Activated naive CD4-positive, alpha-beta T cell treated with Interleukin-2 at 50 U/mL for 16 hours (primary cell): ENCODE data around the gene SUMO1.

Source experiments
- DNase-seq: peaks from one replicate; pipeline ENCODE4 v3.0.0-alpha.2; 2020

Gene SUMO1

DNA sequence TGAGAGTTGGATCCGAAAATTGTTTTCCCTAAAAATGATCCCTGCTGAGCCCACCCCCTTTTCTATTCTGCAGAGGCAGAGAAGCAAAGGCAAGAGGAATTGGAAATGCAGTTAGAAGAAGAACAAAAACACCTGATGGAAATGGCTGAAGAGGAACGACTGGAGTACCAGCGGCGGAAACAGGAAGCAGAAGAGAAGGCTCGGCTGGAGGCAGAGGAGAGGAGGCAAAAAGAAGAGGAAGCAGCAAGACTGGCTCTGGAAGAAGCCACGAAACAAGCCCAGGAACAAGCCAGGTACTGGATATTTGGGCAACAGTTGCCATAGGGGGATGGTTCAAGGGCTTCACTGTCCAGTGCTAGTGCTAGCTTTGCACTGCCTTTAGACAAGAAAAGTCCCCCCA, 41.7 kb downstream of the SUMO1 start:
- no peak for DNase-seq

DNA sequence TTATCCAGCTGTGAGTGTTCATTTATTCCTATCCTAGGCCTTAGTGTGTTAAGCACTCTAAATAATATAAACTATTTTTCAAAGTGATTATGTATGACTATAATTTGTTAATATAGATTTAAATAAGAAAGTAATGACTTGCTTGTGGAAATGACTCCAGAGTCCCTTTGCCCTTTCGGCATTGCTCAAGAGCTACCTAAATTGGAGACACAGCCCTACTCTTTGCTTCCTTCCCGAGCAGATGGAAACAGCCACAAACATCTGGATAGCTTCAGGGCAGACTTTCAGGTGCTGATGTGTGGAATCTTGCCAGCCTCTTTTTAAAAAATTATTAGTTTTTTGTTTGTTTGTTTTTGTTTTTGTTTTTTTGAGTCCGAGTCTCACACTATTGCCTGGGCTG, 44.0 kb downstream of the SUMO1 start:
- no peak for DNase-seq

DNA sequence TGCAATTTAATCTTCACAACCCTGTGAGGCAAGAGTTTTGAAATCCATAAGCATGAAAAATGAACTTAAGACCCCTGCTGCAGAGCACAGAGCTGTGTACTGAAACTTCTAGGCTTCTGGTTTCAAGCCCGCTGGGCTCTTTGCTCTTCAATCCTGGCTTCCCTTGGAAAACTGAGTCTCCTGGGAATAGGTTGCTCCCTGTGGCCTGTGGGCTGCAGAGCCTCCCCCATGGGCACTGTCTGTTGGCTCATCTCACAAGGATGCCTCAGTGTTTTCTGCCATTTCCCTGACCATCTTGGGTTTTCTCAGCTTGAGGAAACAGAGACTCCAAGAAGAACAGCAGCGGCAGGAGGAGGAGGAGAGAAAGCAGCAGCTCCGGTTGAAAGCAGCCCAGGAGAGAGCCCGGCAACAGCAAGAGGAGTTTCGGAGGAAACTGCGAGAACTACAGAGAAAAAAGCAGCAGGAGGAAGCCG, 44.5 kb downstream of the SUMO1 start:
- no peak for DNase-seq

DNA sequence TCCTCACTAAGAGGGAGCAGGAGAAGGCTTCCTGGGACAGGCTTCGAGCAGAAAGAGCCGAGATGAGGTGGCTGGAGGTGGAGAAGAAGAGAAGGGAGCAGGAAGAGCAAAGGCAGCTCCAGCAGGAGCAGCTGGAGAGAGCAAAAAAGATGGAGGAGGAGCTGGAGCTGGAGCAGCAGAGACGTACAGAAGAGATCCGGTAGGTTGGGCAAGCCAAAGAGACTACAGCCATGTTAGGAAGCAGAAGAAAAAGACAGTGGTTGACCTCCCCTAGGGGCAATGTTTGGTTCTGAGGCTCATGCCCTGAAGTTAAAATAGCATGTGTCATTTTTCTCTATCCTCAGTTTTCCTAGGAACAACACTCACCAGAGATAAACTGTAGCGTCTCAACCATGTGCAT, 45.1 kb downstream of the SUMO1 start:
- DNase-seq, result no peak

DNA sequence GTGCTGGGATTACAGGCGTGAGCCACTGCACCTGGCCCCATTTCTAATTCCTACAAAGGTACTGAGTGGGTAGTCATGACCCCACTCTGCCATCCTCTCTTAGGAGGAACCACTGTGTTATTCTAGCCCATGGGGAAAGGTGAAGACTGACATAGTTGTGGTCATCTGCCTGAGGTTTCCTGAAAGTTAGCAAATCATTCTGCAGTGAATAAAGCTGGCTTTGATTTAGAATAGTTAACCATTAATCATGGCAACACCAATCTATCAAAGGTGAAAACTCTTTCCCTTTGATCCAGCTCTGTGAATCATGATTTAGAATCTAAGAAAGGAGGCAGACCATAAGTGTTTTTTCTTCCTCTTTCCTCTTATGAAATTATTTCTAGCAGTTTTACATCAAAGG, 50.8 kb downstream of the SUMO1 start:
- DNase-seq, result no peak

DNA sequence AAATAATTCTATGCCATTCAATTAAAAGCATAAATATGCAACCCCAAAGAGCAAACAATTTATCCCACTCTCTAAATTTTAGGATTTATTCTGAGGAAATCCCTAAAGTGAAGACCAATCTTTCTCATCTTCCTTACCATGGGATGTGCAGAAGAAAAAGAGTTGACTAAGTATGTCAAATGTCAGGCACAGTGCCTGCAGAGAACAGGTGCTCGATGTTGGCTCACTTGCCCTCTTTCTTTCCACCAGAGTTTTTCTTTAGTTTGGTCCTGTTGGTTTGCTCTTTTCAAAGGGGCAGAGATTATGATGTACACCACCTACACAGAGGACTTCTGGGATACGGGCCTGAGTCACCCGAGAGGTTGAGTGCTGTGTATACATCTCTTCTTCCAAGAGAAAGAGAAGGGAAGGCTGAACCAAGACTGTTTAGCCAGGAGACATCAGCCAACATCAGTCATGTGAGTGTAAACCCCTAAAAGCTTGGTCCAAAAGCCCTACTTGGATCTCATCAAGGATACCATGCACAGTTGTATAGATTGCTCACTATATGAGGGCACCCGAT, 51.7 kb downstream of the SUMO1 start:
- no peak for DNase-seq

DNA sequence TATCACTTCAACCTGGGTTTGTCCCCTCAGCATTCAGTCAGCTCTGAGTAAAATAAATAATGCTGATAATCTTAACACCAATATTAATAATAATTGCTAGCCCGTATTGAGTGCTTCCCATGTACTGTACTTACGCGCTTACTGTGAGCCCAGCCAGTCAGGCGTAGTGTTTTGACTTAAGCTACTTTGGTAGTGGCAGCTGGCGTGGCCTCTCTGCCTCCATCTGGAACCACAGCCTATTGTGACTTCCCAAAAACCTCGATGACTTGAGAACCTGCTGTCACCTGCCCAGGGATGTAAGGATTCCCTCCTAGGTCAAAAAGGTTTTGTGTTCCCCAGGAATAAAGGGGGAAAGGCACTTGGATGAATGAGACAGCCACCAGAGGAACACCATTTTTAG, 53.2 kb downstream of the SUMO1 start:
- no peak for DNase-seq

DNA sequence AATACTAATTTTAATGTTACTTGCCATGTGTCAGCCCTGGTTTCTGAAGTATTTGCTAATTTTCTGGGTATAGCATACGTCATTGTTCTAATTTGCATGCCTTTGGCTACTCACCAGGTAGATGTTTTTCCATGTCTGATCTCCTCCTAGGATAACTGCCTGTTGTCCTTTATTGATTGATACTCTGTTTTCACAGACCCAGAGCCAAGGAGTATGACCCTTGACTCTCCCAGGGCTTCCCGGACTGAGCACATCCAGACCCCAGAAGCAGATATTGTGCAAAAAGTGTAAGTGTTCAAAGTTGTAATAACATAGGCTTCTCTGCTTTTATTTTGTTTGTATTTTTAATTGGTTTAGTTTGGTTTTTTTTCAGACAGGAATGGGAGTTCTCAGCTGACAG, 53.8 kb downstream of the SUMO1 start:
- DNase-seq, result no peak

DNA sequence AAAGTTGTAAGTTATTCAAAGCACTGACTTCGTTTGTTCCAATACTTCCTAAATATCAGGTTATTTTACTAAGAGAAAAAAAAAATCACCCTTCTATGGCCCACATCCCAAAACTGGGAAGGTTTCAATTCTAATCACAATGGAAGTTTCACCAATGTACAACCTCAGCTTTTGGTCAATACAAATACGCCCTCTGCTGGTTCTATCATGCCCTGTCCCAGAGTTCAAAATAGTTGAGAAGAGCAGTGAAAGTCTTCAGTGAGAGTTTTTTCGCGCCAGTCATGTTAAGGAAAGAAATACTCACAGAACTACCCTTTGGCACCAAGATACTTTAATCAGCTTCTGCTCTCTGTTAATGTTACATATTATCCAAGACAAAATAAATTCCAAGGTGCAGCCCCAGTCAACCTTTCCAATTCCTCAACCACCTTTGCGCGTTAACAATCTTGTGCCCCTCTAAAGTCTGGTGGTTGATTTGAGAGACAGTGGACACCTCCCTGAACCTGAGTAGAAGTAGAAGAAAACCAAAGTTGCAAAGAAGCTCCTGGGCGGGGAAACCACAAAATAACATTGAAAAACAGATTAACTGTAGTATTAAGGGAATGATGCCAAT, 59.9 kb downstream of the SUMO1 start:
- peak; percentile 45 for DNase-seq

DNA sequence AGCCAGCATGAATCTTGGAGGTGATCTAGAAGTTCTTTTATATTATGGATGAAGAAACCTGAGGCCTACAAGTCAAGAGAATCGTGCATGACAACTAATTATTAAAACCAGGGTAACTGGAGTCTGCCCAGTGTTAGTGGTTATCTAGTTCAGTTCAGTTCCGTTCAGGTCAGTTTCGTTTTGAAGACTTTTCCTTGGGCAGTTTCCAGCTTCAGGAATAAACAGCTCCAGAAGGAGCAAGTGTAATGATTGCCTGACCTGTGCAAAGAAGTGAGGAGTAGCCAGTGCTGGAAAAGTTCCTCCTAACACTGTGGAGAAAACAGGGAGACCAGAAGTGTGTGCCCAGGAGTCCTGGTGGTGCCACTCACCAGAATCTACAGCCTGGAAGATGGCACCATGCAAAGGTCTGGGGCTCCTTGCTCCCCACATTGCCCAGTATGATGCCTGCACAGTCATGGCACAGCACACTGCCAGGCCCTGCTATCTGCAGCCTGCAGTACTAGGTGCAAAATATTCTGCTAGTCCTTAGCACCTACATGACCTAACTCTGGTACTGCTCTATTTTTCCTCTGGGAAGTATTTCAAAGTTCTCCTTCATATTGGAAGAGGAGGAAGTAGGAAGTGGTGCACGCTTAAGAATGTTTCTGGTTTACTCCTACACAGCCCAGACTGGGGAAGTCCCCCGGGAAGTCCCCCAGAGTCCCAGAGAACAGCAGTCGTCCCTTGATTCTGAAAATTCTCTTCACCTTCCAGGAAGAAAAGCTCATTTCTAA, 65.8 kb downstream of the SUMO1 start:
- DNase-seq, result peak; percentile 54

DNA sequence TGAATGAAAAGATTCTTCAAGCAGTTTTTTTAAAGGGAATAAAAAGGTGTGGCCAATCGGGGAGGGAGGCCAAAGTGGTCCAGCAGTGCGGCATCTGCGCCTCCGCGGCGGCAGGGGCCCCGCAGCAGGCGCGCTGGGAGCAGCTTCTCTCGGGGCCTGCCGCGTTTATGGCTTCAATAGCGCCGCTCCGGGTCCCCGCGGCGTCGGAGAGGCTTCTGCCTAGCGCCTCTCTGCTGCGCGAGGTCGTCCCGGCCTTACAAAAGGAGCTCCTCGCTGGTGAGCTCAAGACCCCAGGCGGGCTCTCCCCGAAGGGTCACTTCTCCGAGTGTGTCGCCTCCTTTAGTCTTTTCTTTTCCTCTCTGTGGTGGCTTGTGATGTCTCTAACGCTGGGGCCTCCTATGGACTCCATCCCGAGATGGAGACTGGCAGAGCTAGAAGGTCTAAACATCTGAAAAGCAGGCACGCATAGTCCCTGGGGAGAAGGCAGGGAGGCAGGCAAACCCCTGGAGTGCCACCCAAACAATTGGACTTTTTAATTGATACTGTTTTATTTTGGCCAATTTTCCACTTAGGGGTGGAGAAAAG, 67.1 kb downstream of the SUMO1 start:
- DNase-seq, result no peak

DNA sequence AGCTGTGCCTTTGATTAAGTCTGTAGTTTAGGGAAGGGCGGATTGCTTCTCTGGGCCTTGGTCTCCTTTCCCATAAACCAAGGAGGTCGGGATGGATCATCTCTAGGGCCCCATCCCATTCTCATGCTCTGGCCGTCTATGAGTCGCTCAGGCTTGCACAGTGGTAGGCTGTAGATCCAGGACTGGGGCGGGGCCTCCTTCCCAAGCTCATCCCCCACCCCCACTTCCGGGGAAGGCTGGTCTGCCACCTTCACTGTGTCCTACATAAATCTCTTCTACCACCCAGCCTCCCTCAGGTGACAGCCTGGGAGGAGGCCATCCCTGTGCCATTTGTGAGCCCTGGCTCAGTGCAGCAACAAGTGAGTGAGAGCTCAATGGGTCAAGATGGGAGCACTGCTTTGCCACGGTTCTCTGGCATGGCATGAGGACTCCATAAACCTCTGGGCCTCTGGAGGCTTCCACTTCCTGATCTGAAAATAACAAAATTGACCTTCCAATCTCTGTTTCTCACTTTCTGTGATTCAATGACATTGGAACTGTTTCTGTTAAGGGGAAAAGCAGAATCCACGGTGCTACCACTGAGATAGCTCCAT, 68.5 kb downstream of the SUMO1 start:
- no peak for DNase-seq

DNA sequence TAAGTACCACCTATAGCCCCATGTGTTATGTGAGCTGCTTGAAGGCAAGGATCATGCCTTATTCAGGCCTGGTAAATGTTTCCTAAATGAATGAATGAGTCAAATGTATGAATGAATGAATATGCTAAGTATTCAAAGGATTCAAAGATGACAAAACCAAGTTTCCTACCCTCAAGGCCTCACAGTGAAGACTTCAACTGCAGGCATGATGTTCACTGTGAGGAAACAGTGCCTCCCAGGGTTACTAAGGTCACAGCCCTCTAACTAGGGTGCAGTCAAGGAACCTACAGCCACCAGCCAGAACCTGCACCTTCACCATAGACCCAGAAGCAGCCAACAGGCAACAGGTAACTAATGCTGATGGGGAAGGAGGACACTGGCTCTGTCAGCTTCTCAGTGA, 69.3 kb downstream of the SUMO1 start:
- no peak for DNase-seq

DNA sequence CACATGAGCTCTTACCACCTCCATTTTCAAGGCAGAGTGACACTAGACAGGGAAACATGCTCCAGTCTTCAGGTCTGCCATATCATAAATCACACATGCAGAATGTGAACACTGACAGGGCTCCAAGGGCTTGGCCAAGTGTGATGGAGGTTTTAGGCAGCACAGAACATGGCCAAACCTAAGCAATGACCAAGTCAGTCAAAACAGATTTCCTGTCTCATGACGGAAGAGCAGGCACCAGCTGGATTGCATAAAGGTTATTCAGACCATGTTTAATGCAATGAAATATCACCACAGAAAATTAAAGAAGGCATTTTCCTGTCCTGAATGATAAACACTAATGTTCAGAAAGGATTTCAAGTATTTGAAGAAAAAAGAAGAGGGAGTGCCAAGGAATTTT, 72.5 kb downstream of the SUMO1 start:
- DNase-seq, result no peak

DNA sequence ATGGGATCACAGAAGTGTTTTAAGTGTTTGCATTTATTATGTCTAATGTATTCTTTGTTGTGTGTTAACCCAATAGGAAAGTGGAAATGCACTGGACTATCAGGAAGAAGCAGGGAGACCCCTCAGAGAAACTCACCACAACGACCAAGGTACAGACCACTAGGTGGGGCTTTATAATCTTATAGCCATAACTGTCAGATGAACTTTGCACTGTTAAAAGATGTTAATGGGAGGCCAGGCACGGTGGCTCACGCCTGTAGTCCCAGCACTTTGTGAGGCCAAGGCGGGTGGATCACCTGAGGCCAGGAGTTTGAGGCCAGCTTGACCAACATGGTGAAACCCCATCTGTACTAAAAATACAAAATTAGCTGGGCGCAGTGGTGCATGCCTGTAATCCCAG, 73.2 kb downstream of the SUMO1 start:
- no peak for DNase-seq

DNA sequence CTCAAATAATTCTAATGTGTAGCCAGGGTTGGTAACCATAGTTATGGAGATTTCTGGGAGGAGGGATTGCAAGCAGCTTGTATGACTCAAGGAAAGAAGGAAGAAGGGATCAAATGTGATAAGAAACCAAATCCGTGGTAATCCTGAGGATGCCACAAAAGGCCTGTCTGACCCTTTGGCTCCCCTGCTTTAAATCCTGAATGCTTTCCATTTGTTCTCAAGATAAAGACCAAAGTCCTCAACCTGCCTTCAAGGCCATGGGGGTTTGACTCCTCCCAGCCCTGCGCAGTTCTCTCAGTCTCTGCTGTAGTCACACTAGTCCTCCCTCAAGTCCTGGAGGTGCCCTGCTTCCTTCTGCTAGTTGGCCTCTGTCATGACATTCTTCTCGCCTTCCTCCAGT, 74.0 kb downstream of the SUMO1 start:
- no peak for DNase-seq

DNA sequence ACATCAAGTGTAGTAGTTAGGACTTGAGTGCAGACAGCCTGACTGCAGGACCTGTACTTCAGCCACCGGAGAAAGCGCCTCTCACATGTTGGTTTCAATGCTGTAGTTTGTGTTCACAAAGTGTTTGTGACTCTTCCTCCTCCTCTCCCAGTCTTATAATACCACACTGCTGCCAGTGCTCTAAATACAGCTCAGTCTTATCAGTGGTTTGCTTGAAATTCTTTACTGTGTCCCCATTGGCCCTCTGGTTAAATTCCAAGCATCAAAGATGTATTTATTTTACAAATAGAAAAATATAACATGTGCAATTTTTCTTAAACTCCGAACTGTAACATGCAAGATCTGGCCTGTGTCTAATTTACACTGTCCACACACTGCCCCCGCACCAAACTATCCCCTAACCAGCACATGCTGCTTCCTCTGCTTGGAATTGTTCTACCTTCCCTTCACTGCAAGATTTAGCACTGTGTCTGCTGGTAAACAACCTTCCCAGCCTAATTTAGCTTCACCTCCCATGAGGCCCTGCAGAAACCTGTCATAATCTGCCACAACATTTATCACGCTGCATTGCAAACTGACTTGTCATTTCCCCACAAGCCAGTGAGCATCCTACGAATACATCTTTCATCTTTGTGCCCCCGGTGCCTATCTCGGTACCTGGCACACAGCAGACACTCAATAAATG, 77.1 kb downstream of the SUMO1 start:
- no peak for DNase-seq

DNA sequence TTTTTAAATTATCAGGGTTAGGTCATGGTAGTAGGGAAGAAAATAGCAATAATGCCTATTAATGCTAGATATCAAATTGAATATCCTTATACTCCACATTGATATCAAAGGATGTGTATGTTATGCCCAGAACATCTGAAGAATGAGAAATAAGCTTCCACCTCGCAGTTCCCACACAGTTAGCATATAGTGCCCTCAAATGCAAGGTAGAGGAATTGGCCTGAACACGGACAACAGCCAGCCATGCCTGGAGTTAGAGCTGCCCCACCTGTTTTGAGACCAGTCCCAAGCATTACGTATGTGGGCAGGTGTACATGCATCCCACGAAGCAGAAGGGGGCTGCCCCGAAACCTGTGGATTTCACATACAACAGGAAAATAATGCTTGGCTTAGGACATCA, 79.6 kb downstream of the SUMO1 start:
- DNase-seq, result no peak

DNA sequence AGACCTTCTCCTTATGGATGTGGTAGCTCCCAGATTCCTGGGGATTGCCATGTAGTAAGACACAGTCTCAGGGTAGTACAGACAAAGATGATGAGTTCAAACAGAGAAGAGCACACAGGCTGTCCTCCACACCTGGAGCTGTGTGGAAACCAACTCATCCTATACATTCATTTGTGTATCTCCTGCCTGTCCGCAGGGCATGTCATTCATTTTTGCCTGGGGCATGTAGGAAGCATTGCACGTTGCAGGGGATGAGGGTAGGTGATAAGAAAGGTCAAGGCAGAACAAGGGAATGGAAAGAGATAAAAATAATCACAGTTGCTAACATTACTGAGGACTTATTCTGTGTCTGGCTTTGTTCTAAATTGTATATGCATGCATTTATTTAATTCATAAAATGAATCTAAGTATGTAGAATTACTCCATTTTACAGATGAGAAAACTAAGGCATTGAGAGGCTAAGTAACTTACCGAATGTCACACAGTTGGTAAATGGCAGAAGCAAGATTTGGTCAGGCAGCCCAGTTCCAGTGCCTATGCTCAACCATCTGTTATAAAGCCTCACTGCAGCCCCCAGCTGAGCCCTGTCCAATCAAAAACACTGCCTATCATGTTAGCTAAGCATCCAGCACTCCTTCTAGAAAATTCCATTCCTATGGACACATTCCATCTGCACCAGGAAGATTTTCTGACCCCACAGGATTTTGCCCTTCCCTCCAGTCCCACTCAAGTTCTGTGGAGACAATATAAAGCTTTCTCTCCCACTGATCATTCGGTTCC, 81.0 kb downstream of the SUMO1 start:
- DNase-seq, result no peak
